ENCODE measurements around the gene C3. TPM values are rescaled to one million over a fixed set of nuclear protein-coding genes. Genes with fewer than 3 reads are reported as not detected.
A peak's percentile ranks its signal among the peaks of the same experiment; 100 is the strongest.

Gene C3
- total RNA-seq, 1 donor from 2014 or later, result 8.2 TPM

- peaks cover 27% of the 10 kb centered on the region for H3K4me1 Mint-ChIP-seq (ENCODE audit: unreplicated experiment)
- no peaks in the 10 kb centered on the region for H3K36me3 Mint-ChIP-seq
- TF ChIP-seq, protein P1, sequence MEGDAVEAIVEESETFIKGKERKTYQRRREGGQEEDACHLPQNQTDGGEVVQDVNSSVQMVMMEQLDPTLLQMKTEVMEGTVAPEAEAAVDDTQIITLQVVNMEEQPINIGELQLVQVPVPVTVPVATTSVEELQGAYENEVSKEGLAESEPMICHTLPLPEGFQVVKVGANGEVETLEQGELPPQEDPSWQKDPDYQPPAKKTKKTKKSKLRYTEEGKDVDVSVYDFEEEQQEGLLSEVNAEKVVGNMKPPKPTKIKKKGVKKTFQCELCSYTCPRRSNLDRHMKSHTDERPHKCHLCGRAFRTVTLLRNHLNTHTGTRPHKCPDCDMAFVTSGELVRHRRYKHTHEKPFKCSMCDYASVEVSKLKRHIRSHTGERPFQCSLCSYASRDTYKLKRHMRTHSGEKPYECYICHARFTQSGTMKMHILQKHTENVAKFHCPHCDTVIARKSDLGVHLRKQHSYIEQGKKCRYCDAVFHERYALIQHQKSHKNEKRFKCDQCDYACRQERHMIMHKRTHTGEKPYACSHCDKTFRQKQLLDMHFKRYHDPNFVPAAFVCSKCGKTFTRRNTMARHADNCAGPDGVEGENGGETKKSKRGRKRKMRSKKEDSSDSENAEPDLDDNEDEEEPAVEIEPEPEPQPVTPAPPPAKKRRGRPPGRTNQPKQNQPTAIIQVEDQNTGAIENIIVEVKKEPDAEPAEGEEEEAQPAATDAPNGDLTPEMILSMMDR (conservative IDR thresholded peaks at IDR 0.05), result no peak
- H3K4me3 Mint-ChIP-seq, result peak within 1 kb of the TSS; percentile 96
- DNase-seq (ENCODE audit: extremely low spot score, unreplicated experiment), result peak; percentile 100
- H3K27ac Mint-ChIP-seq, result peak within 1 kb of the TSS; percentile 93
- no peaks in the 10 kb centered on the region for H3K9me3 Mint-ChIP-seq
- no peaks in the 10 kb centered on the region for H3K27me3 Mint-ChIP-seq
These were observed 16.9 kb upstream of the C3 start, which contains the start of gene GPR108 for GRCh38 chr19:6737284-6737872. TSS of gene GPR108 (minus strand) at chr19:6737580. CDS start at chr19:6737576, 4 bp downstream.

- H3K27ac Mint-ChIP-seq, result peak overlapping the region; percentile 93
- peak overlapping the region; percentile 96 for H3K4me3 Mint-ChIP-seq
- DNase-seq (ENCODE audit: extremely low spot score, unreplicated experiment), result no peak
- peaks cover 27% of the 10 kb centered on the region for H3K4me1 Mint-ChIP-seq (ENCODE audit: unreplicated experiment)
- no peaks in the 10 kb centered on the region for H3K27me3 Mint-ChIP-seq
- no peaks in the 10 kb centered on the region for H3K36me3 Mint-ChIP-seq
- TF ChIP-seq, protein P1 (conservative IDR thresholded peaks at IDR 0.05), result peak; percentile 11
- no peaks in the 10 kb centered on the region for H3K9me3 Mint-ChIP-seq
These were observed 16.4 kb upstream of the C3 start for GRCh38 chr19:6736917-6737283.

DNA sequence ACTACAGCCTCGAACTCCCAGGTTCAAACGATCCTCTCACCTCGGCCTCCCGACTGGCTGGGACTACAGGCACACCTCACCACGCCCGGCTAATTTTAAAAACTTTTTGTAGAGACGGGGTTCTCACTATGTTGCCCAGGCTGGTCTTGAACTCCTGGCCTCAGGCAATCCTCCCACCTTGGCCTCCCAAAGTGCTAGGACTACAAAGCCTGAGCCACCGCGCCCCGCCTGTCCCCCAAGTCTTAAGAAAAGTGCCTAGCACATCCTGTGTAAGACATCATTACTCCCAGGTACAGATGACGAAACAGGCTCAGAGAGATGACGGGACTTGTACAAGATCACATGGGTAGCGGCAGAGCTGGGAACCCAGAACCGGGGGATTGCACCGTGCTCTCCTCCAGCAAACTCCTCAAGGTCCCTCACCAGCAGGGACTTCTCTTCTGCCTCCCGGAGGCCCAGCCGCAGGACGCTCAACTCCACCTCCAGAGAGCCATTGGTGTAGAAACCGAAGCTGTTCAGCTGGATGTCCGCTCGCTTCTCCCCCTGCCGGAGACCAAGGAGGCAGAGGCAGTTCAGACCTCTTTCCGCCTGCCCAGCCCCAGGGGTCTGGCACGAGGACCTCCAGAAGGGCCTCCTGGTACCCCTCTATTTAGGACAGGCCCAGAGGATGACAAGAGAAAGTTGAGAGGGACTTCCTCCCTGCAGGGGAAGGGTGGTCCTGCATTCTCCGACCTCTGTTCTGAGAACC lies 15.9 kb upstream of the C3 start:
- Mint-ChIP-seq H3K4me1 (ENCODE audit: unreplicated experiment) (peaks cover 24% of the 10 kb centered on the region), H3K27ac (peak overlapping the region; percentile 93), H3K27me3 (no peaks in the 10 kb centered on the region), H3K36me3 (no peaks in the 10 kb centered on the region), H3K4me3 (peak overlapping the region; percentile 96), H3K9me3 (no peaks in the 10 kb centered on the region)
- TF ChIP-seq, protein P1 (conservative IDR thresholded peaks at IDR 0.05), result peak; percentile 73
- DNase-seq (ENCODE audit: extremely low spot score, unreplicated experiment), result no peak

- Mint-ChIP-seq H3K36me3 (no peaks in the 10 kb centered on the region), H3K4me1 (ENCODE audit: unreplicated experiment) (peaks cover 18% of the 10 kb centered on the region), H3K9me3 (no peaks in the 10 kb centered on the region), H3K4me3 (peak overlapping the region; percentile 96), H3K27ac (peak overlapping the region; percentile 93), H3K27me3 (no peaks in the 10 kb centered on the region)
- DNase-seq (ENCODE audit: extremely low spot score, unreplicated experiment), result no peak
- TF ChIP-seq, protein P1 (conservative IDR thresholded peaks at IDR 0.05), result no peak
These were observed 14.9 kb upstream of the C3 start for GRCh38 chr19:6735181-6735911.

GRCh38 chr19:6734096-6734696 lies 13.7 kb upstream of the C3 start:
- Mint-ChIP-seq H3K27ac (no peak overlapping the region), H3K27me3 (no peaks in the 10 kb centered on the region), H3K4me3 (no peak overlapping the region), H3K9me3 (no peaks in the 10 kb centered on the region), H3K36me3 (no peaks in the 10 kb centered on the region), H3K4me1 (ENCODE audit: unreplicated experiment) (peaks cover 18% of the 10 kb centered on the region)
- DNase-seq (ENCODE audit: extremely low spot score, unreplicated experiment), result no peak
- TF ChIP-seq, protein P1 (conservative IDR thresholded peaks at IDR 0.05), result no peak

All from type B pancreatic cell (in vitro differentiated cells).